ENCODE data around the gene URB1.
"Not testable (repeated sequence)": the region's sequence is repeated elsewhere in the genome, so short reads cannot be mapped to it uniquely, and the experiment has no call there.

Gene URB1

GRCh38 chr21:32370998-32371766, 21.6 kb downstream of the URB1 start:
- no peak for DNase-seq (ENCODE audit: low read depth)

GRCh38 chr21:32368961-32369360, 23.9 kb downstream of the URB1 start:
- not testable (repeated sequence) for DNase-seq (ENCODE audit: low read depth)

GRCh38 chr21:32368386-32368785, 24.4 kb downstream of the URB1 start:
- no peak for DNase-seq (ENCODE audit: low read depth)

GRCh38 chr21:32367158-32367557, 25.7 kb downstream of the URB1 start:
- DNase-seq (ENCODE audit: low read depth), result no peak

- no peak for DNase-seq (ENCODE audit: low read depth)
These were observed 26.6 kb downstream of the URB1 start for GRCh38 chr21:32366191-32366590.

GRCh38 chr21:32364796-32365195, 28.0 kb downstream of the URB1 start:
- no peak for DNase-seq (ENCODE audit: low read depth)

GRCh38 chr21:32364387-32364786, 28.4 kb downstream of the URB1 start:
- no peak for DNase-seq (ENCODE audit: low read depth)

- DNase-seq (ENCODE audit: low read depth), result no peak
These were observed 32.3 kb downstream of the URB1 start for GRCh38 chr21:32360401-32360975.

- no peak for DNase-seq (ENCODE audit: low read depth)
These were observed 33.0 kb downstream of the URB1 start for GRCh38 chr21:32359719-32360260.

GRCh38 chr21:32356874-32357395, 35.9 kb downstream of the URB1 start:
- DNase-seq (ENCODE audit: low read depth), result no peak

GRCh38 chr21:32353002-32353711, 39.7 kb downstream of the URB1 start:
- no peak for DNase-seq (ENCODE audit: low read depth)

- no peak for DNase-seq (ENCODE audit: low read depth)
These were observed 40.3 kb downstream of the URB1 start for GRCh38 chr21:32352526-32352925.

GRCh38 chr21:32351428-32351827, 41.4 kb downstream of the URB1 start:
- no peak for DNase-seq (ENCODE audit: low read depth)

GRCh38 chr21:32350981-32351380, 41.8 kb downstream of the URB1 start:
- no peak for DNase-seq (ENCODE audit: low read depth)

GRCh38 chr21:32350211-32350980, 42.4 kb downstream of the URB1 start:
- no peak for DNase-seq (ENCODE audit: low read depth)

GRCh38 chr21:32349333-32349944, 43.4 kb downstream of the URB1 start:
- no peak for DNase-seq (ENCODE audit: low read depth)

- no peak for DNase-seq (ENCODE audit: low read depth)
These were observed 44.0 kb downstream of the URB1 start for GRCh38 chr21:32348604-32349332.

- DNase-seq (ENCODE audit: low read depth), result no peak
These were observed 44.8 kb downstream of the URB1 start for GRCh38 chr21:32347977-32348376.

GRCh38 chr21:32347351-32347750, 45.5 kb downstream of the URB1 start:
- DNase-seq (ENCODE audit: low read depth), result no peak

- no peak for DNase-seq (ENCODE audit: low read depth)
These were observed 45.9 kb downstream of the URB1 start for GRCh38 chr21:32346951-32347350.
